ENCODE data around the gene MAGEB3.
"Not testable (repeated sequence)": the region's sequence is repeated elsewhere in the genome, so short reads cannot be mapped to it uniquely, and the experiment has no call there.

Gene MAGEB3

GRCh38 chrX:30230395-30230794, at the start of gene MAGEB3:
TSS of gene MAGEB3 (plus strand) at chrX:30230657. CDS start at chrX:30235925, 5,268 bp downstream.
- no peak for DNase-seq

GRCh38 chrX:30181353-30181752, 49.1 kb upstream of the MAGEB3 start:
- DNase-seq, result no peak

- DNase-seq, result no peak
Observed at GRCh38 chrX:30183554-30183953, 46.9 kb upstream of the MAGEB3 start.

- no peak for DNase-seq
Observed at GRCh38 chrX:30190426-30190825, 40.0 kb upstream of the MAGEB3 start.

GRCh38 chrX:30193910-30194309, 36.5 kb upstream of the MAGEB3 start:
- not testable (repeated sequence) for DNase-seq

GRCh38 chrX:30196322-30196721, 34.1 kb upstream of the MAGEB3 start:
- no peak for DNase-seq

- no peak for DNase-seq
Observed at GRCh38 chrX:30212172-30212571, 18.3 kb upstream of the MAGEB3 start.

GRCh38 chrX:30215357-30215843, 15.1 kb upstream of the MAGEB3 start, which contains the start of gene MAGEB2:
TSS of gene MAGEB2 (plus strand) at chrX:30215563. CDS start at chrX:30218581, 3,018 bp downstream.
- no peak for DNase-seq

GRCh38 chrX:30217465-30217864, 13.0 kb upstream of the MAGEB3 start:
- no peak for DNase-seq

GRCh38 chrX:30219372-30219771, 11.1 kb upstream of the MAGEB3 start:
- no peak for DNase-seq

GRCh38 chrX:30220661-30221060, 9.8 kb upstream of the MAGEB3 start:
- no peak for DNase-seq

- no peak for DNase-seq
Observed at GRCh38 chrX:30224536-30224935, 5.9 kb upstream of the MAGEB3 start.

GRCh38 chrX:30228526-30228925, 1.9 kb upstream of the MAGEB3 start:
- DNase-seq, result no peak

GRCh38 chrX:30241724-30242415, 11.4 kb downstream of the MAGEB3 start, which contains the start of gene MAGEB4:
TSS of gene MAGEB4 (plus strand) at chrX:30242000. CDS start at chrX:30242136, 136 bp downstream.
- DNase-seq, result no peak

GRCh38 chrX:30246769-30247489, 16.5 kb downstream of the MAGEB3 start, which contains the start of gene MAGEB1:
TSS of gene MAGEB1 (plus strand) at chrX:30247146. CDS start at chrX:30250494, 3,348 bp downstream.
- no peak for DNase-seq

- DNase-seq, result no peak
Observed at GRCh38 chrX:30248854-30249253, 18.4 kb downstream of the MAGEB3 start.

- DNase-seq, result no peak
Observed at GRCh38 chrX:30253257-30253656, 22.8 kb downstream of the MAGEB3 start.

- no peak for DNase-seq
Observed at GRCh38 chrX:30259927-30260326, 29.5 kb downstream of the MAGEB3 start.

GRCh38 chrX:30261012-30261411, 30.6 kb downstream of the MAGEB3 start:
- DNase-seq, result no peak

- DNase-seq, result no peak
Observed at GRCh38 chrX:30262763-30263162, 32.3 kb downstream of the MAGEB3 start.

GRCh38 chrX:30270639-30271038, 40.2 kb downstream of the MAGEB3 start:
- DNase-seq, result no peak

- DNase-seq, result no peak
Observed at GRCh38 chrX:30275498-30275897, 45.0 kb downstream of the MAGEB3 start.

GRCh38 chrX:30278365-30278764, 47.9 kb downstream of the MAGEB3 start:
- DNase-seq, result no peak

- DNase-seq, result no peak
Observed at GRCh38 chrX:30280428-30280827, 50.0 kb downstream of the MAGEB3 start.

Measured in CD4-positive, alpha-beta T cell treated with Interleukin-17A for 1 hour (primary cell).